Measurements from ENCODE around the gene ADAMTS3.

ADAMTS3 gene

GRCh38 chr4:72405417-72405816 lies 163.6 kb downstream of the ADAMTS3 start:
- no peak for DNase-seq (ENCODE audit: low read depth)

GRCh38 chr4:72397314-72397713 lies 171.7 kb downstream of the ADAMTS3 start:
- DNase-seq (ENCODE audit: low read depth), result no peak

- DNase-seq (ENCODE audit: low read depth), result no peak
Observed at GRCh38 chr4:72394012-72394663, 174.9 kb downstream of the ADAMTS3 start.

- DNase-seq (ENCODE audit: low read depth), result no peak
Observed at GRCh38 chr4:72391281-72391680, 177.7 kb downstream of the ADAMTS3 start.

- DNase-seq (ENCODE audit: low read depth), result no peak
Observed at GRCh38 chr4:72390409-72390808, 178.6 kb downstream of the ADAMTS3 start.

- no peak for DNase-seq (ENCODE audit: low read depth)
Observed at GRCh38 chr4:72388521-72388920, 180.5 kb downstream of the ADAMTS3 start.

- DNase-seq (ENCODE audit: low read depth), result no peak
Observed at GRCh38 chr4:72387959-72388358, 181.1 kb downstream of the ADAMTS3 start.

GRCh38 chr4:72383439-72383838 lies 185.6 kb downstream of the ADAMTS3 start:
- DNase-seq (ENCODE audit: low read depth), result no peak

GRCh38 chr4:72378901-72379300 lies 190.1 kb downstream of the ADAMTS3 start:
- DNase-seq (ENCODE audit: low read depth), result no peak

GRCh38 chr4:72377491-72378194 lies 191.4 kb downstream of the ADAMTS3 start:
- DNase-seq (ENCODE audit: low read depth), result no peak

GRCh38 chr4:72376901-72377300 lies 192.1 kb downstream of the ADAMTS3 start:
- no peak for DNase-seq (ENCODE audit: low read depth)

- no peak for DNase-seq (ENCODE audit: low read depth)
Observed at GRCh38 chr4:72375073-72375736, 193.8 kb downstream of the ADAMTS3 start.

GRCh38 chr4:72374159-72374558 lies 194.9 kb downstream of the ADAMTS3 start:
- no peak for DNase-seq (ENCODE audit: low read depth)

GRCh38 chr4:72366601-72367000 lies 202.4 kb downstream of the ADAMTS3 start:
- DNase-seq (ENCODE audit: low read depth), result no peak

GRCh38 chr4:72365981-72366380 lies 203.0 kb downstream of the ADAMTS3 start:
- no peak for DNase-seq (ENCODE audit: low read depth)

GRCh38 chr4:72365016-72365415 lies 204.0 kb downstream of the ADAMTS3 start:
- DNase-seq (ENCODE audit: low read depth), result no peak

- DNase-seq (ENCODE audit: low read depth), result no peak
Observed at GRCh38 chr4:72360075-72360474, 208.9 kb downstream of the ADAMTS3 start.

GRCh38 chr4:72358483-72358882 lies 210.5 kb downstream of the ADAMTS3 start:
- DNase-seq (ENCODE audit: low read depth), result no peak

GRCh38 chr4:72357908-72358307 lies 211.1 kb downstream of the ADAMTS3 start:
- DNase-seq (ENCODE audit: low read depth), result no peak

GRCh38 chr4:72352711-72353110 lies 216.3 kb downstream of the ADAMTS3 start:
- no peak for DNase-seq (ENCODE audit: low read depth)

- no peak for DNase-seq (ENCODE audit: low read depth)
Observed at GRCh38 chr4:72351521-72351920, 217.5 kb downstream of the ADAMTS3 start.

- DNase-seq (ENCODE audit: low read depth), result no peak
Observed at GRCh38 chr4:72348701-72349100, 220.3 kb downstream of the ADAMTS3 start.

GRCh38 chr4:72344418-72344817 lies 224.6 kb downstream of the ADAMTS3 start:
- no peak for DNase-seq (ENCODE audit: low read depth)

Measured in activated T-cell treated with anti-CD3 and anti-CD28 coated beads for 1 hour (primary cell).